RWPE2 (cell line): Measurements from ENCODE around the gene METTL1.

Experiments
- ATAC-seq: fragments of 200-7000 bp; cut with Tn5 transposase; 3 replicates; pipeline ENCODE4 v1.9.1; 2021; ENCODE audit warnings: low read depth
- DNase-seq: peaks from one replicate; pipeline ENCODE4 v3.0.0-alpha.2; 2020; ENCODE audit warnings: low spot score
- H3K27ac ChIP-seq: fragments of 450-650 bp; 2 replicates; pipeline ENCODE4 v1.5.1; 2017; ENCODE audit warnings: mild to moderate bottlenecking; ENCODE audit not compliant: poor library complexity, severe bottlenecking
- H3K27me3 ChIP-seq: fragments of 250-450 bp; sonication (Bioruptor Pico); 2 replicates; pipeline ENCODE4 v1.5.1; 2021; ENCODE audit warnings: mild to moderate bottlenecking, moderate library complexity; ENCODE audit not compliant: insufficient read depth, poor library complexity, severe bottlenecking
- H3K36me3 ChIP-seq: fragments of 250-450 bp; sonication (Bioruptor Pico); 2 replicates; pipeline ENCODE4 v1.5.1; 2020; ENCODE audit warnings: low read depth, mild to moderate bottlenecking, moderate library complexity
- H3K4me1 ChIP-seq: fragments of 250-450 bp; sonication (Bioruptor Pico); 2 replicates; pipeline ENCODE4 v1.5.1; 2021; ENCODE audit warnings: mild to moderate bottlenecking, moderate library complexity; ENCODE audit not compliant: insufficient read depth, poor library complexity, severe bottlenecking
- H3K4me3 ChIP-seq: fragments of 250-450 bp; sonication (Bioruptor Pico); 2 replicates; pipeline ENCODE4 v1.5.1; 2021; ENCODE audit warnings: mild to moderate bottlenecking, moderate library complexity; ENCODE audit not compliant: severe bottlenecking
- H3K9me3 ChIP-seq: fragments of 250-450 bp; sonication (Bioruptor Pico); 2 replicates; pipeline ENCODE4 v1.5.1; 2021; ENCODE audit warnings: mild to moderate bottlenecking, moderate library complexity; ENCODE audit not compliant: severe bottlenecking
- CTCF ChIP-seq: fragments of 450-650 bp; IDR thresholded peaks from one replicate; pipeline ENCODE4 v1.5.1; 2017; ENCODE audit warnings: mild to moderate bottlenecking, moderate library complexity; ENCODE audit not compliant: poor library complexity, severe bottlenecking

Gene METTL1

GRCh38 chr12:57770734-57771133 lies 1.2 kb downstream of the METTL1 start:
- H3K9me3 ChIP-seq, result no peaks in the 10 kb centered on the region
- H3K4me3 ChIP-seq, result no peak overlapping the region
- H3K27me3 ChIP-seq, result no peaks in the 10 kb centered on the region
- no peak for TF ChIP-seq CTCF
- no peak for ATAC-seq
- H3K4me1 ChIP-seq, result peaks cover 4% of the 10 kb centered on the region
- peak overlapping the region; percentile 81 for H3K27ac ChIP-seq
- DNase-seq, result no peak
- H3K36me3 ChIP-seq, result peaks cover 32% of the 10 kb centered on the region

- ATAC-seq, result no peak
- no peak for TF ChIP-seq CTCF
- H3K27me3 ChIP-seq, result no peaks in the 10 kb centered on the region
- no peaks in the 10 kb centered on the region for H3K9me3 ChIP-seq
- H3K4me1 ChIP-seq, result peaks cover 4% of the 10 kb centered on the region
- DNase-seq, result no peak
- H3K4me3 ChIP-seq, result no peak overlapping the region
- no peak overlapping the region for H3K27ac ChIP-seq
- peaks cover 27% of the 10 kb centered on the region for H3K36me3 ChIP-seq
Observed at GRCh38 chr12:57769594-57769993, 2.3 kb downstream of the METTL1 start.

GRCh38 chr12:57767876-57768275 lies 4.0 kb downstream of the METTL1 start:
- peak overlapping the region; percentile 83 for H3K27ac ChIP-seq
- H3K36me3 ChIP-seq, result peaks cover 31% of the 10 kb centered on the region
- DNase-seq, result no peak
- peaks cover 4% of the 10 kb centered on the region for H3K4me1 ChIP-seq
- H3K27me3 ChIP-seq, result no peaks in the 10 kb centered on the region
- H3K9me3 ChIP-seq, result no peaks in the 10 kb centered on the region
- no peak overlapping the region for H3K4me3 ChIP-seq
- no peak for TF ChIP-seq CTCF
- no peak for ATAC-seq

GRCh38 chr12:57767305-57767698 lies 4.6 kb downstream of the METTL1 start:
- peak overlapping the region; percentile 83 for H3K27ac ChIP-seq
- ATAC-seq, result no peak
- TF ChIP-seq CTCF, result no peak
- no peak for DNase-seq
- H3K36me3 ChIP-seq, result peaks cover 37% of the 10 kb centered on the region
- peaks cover 4% of the 10 kb centered on the region for H3K4me1 ChIP-seq
- H3K27me3 ChIP-seq, result no peaks in the 10 kb centered on the region
- peak overlapping the region; percentile 55 for H3K4me3 ChIP-seq
- H3K9me3 ChIP-seq, result no peaks in the 10 kb centered on the region

GRCh38 chr12:57766464-57767304 lies 5.2 kb downstream of the METTL1 start, which contains the start of gene CYP27B1:
CYP27B1 (minus strand) TSS chr12:57767078; CDS start chr12:57767041, 37 bp downstream.
- Histone ChIP-seq H3K4me1 (peaks cover 4% of the 10 kb centered on the region), H3K9me3 (no peaks in the 10 kb centered on the region), H3K27ac (peak within 1 kb of the TSS; percentile 83), H3K36me3 (peaks cover 43% of the 10 kb centered on the region), H3K27me3 (no peaks in the 10 kb centered on the region), H3K4me3 (peak within 1 kb of the TSS; percentile 55)
- ATAC-seq (peak; percentile 54), DNase-seq (peak; percentile 85)
- no peak for TF ChIP-seq CTCF
